HG02798 (cell line): ENCODE results near the gene ALOXE3.

Experiments used
- ATAC-seq: cut with Tn5 transposase; IDR thresholded peaks from one replicate; pipeline ENCODE4 v1.9.1; 2021; ENCODE audit warnings: mild to moderate bottlenecking; ENCODE audit not compliant: unreplicated experiment, poor library complexity

The ALOXE3 gene

DNA sequence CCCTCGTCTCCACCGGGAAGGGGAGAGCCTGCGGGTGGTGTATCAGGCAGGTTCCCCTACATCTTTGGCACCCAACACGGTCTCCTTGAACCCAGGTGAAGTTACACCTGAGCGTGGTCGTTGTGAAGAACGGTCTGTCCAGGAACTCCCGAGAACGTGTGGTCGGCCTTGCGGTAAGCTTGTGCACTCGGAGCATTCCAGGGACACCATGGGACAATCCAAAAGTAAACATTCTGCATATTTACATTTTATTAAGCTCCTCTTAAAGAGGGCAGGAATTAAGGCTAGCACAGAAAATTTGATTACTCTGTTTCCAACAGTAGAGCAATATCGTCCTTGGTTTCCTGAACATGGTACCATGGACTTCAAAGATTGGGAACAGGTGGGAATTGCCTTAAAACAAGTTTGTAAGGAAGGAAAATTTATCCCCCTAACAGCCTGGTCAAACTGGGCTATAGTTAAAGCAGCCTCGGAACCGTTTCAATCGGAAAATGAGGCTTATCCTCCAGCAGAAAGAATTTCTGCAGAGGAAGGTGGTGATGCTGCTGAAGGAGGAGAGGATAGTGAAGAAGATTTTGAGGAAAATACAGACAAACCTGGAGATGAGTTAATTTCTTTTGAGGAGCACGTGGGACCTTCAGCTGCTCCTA lies 61.2 kb downstream of the ALOXE3 start:
- no peak for ATAC-seq

DNA sequence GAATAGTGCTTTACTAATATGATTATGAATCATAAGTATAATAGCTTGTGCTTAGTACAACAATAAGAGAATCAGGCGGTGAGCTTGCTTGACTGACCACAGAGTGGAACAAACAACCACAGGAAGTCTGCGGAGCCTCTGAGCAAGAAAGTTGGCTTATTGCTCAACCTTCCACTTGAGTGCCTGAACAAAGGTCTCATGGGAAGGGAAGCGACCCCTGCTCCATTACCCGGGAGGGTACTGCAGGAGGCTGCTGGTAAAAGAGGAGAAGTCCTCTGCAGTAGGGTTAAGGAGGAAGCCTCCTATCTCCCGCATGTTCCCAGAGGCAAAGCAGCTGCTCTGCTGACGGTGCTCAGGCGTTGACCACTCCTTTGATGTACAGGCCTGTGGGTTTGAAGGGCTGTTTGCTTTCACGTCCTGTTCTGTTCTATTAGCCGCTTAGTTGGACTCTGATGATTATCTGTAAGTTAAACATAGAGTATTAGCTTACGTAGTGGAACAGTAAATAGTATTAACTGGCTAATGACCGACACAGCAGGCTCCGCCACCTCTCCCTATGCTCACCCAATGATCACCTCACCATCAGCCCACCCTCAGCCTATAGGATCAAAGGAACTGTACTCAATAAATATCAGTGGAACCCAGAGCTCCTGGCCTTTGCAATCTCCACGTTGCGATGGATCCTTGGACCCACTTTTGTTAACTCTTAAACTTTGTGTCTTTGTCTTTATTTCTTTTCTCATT lies 61.9 kb downstream of the ALOXE3 start:
- no peak for ATAC-seq

DNA sequence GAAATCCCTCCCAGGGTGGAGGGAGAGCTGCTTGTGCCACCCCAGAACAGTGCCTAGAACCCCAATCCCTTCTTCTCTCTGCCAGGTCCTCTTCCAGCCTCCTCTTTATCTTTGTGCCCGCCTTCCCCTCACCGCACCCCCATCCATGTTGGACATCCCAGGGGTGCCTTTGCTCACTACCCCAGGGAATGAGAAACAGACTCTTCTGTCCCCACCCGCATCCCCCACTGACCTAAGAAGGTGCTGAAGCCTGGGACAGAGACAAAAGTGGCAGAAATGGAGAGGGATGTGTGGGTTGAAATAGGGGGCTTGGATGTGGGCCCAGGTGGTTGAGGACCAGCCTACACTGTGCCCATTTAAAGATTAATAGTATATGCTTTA lies 62.5 kb downstream of the ALOXE3 start:
- ATAC-seq = no peak

DNA sequence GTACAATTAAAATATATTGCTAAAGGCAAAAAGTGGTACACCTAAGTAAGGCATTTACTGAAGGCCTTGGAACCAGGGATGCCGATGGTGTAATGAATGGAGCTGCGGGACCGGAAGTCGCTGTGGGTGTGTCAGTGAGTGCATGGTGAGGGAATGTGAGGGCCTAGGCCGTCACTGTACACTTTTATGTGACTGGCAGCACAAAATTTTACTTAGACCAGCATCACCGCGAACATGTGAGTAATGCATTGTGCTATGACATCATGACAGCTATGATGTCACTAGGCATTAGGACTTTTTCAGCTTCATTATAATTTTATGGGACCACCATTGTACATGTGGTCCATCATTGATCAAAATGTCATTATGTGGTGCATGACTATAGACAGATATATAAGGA lies 64.7 kb downstream of the ALOXE3 start:
- ATAC-seq = no peak

DNA sequence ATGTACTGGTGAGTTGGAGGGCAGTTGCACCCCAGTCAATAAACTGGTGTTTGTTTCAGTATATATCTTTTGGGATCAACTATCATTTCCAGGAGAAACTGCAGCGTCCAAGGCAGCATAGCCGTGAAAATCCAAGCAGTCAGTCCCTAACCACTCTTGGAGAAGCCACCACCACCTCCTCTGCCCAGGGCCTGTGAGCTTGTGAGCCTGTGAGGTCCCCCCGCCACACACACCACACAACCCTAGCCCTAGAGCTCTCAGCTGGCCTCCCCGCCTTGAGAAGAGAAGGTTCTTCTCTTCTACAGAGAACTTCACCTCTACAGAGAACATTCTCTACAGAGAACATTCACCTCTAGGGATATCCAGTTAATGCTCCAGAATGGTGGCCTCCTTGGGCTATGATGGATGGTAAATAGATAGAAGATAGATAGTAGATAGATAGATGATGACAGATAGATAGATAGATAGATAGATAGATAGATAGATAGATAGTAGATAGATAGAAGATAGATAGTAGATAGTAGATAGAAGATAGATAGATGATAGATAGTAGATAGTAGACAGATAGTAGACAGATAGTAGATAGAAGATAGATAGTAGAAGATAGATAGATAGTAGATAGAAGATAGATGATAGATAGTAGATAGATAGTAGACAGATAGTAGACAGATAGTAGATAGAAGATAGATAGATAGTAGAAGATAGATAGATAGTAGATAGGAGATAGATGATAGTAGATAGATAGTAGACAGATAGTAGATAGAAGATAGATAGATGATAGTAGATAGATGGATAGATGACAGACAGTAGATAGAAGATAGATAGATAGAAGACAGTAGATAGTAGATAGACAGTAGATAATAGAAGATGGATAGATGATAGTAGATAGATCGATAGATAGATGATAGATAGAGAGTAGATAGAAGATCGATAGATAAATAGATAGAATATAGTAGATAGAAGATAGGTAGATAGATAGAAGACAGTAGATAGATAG lies 65.8 kb downstream of the ALOXE3 start:
- no peak for ATAC-seq

DNA sequence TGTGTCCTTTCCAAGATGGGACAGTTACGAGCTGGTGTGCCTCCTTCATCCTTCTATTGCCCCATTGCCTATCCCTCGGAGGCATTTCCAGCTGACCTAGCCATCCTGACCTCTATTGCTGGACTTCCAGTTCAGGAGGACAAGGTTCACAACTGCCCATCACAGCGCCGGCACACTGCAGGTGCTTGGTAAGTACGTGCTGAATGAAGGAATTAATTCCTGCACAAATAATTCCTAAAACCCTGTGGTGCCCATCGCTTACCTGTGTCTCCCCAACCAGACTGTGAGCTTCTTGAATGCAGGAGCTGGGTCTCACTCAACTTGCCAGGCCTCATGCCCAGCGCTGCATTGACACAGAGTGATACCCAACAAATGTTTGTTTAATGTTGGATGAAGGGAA lies 66.5 kb downstream of the ALOXE3 start:
- ATAC-seq = no peak

DNA sequence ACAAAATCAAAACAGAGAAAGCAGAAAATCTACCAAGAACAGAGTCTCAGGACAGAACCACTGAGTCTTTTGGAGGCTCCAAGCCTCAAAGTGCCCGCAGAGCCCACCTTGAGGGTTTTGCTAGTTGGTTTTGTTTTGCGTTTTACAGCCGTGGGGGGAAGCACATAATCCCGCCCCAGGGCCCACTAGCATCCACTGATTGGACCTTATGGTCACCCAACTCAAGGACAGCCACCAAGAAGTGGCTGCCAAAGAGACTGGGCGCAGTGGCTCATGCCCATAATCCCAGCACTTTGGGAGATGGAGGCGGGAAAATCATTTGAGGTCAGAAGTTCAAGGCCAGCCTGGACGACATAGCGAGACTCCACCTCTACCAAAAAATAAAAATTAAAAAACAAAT lies 69.6 kb downstream of the ALOXE3 start:
- ATAC-seq = no peak

DNA sequence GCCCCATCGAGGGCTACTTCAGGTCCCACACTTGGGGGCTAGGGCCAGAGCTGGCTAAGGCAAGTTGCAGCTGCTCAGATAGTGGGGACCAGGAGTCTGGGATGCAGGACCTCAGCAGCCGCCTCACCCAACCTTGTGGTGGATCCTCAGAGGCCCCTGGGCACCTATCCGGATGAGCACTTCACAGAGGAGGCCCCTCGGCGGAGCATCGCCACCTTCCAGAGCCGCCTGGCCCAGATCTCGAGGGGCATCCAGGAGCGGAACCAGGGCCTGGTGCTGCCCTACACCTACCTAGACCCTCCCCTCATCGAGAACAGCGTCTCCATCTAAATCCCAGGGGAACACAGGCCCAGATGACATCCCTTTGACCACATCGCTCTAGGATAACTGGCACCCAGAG lies 70.1 kb downstream of the ALOXE3 start:
- ATAC-seq = no peak

DNA sequence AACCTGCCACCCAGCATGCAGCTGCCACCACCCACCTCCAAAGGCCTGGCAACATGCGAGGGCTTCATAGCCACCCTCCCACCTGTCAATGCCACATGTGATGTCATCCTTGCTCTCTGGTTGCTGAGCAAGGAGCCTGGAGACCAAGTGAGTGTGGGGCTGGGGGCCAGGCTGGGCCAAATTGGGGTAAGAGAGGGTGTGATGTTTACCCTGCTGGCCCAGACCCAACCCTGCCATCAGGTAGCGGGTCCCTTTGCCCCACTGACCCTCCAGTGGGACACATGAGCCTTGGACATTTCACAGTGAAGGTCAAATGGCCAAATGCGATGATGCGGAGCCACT lies 70.6 kb downstream of the ALOXE3 start:
- no peak for ATAC-seq

DNA sequence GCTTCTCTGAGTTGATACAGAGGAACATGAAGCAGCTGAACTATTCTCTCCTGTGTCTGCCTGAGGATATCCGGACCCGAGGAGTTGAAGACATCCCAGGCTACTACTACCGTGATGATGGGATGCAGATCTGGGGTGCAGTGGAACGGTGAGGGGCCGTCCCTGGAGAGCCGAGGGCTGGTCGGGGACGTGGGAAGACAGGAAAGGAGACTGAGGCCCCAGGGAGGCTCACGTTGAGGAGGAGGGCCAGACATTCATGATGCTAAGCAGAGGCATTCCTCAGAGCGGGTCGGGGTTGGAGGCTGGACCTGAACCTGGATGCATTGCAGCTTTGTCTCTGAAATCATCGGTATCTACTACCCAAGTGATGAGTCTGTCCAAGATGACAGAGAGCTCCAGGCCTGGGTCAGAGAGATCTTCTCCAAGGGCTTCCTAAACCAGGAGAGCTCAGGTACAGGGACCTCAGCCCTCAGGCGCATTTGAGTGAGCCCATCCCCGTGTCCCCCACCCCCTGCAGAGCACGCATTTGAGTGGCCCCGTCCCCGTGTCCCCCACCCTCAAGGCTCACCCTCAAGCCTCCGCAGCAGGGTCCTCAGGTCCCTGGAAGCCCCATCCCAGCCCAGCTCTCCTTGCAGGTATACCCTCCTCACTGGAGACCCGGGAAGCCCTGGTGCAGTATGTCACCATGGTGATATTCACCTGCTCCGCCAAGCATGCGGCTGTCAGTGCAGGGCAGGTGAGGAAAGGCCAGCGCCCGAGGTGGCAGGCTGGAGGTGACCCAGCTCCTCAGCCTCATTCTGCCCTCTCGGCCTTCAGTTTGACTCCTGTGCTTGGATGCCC lies 71.2 kb downstream of the ALOXE3 start:
- ATAC-seq = no peak

DNA sequence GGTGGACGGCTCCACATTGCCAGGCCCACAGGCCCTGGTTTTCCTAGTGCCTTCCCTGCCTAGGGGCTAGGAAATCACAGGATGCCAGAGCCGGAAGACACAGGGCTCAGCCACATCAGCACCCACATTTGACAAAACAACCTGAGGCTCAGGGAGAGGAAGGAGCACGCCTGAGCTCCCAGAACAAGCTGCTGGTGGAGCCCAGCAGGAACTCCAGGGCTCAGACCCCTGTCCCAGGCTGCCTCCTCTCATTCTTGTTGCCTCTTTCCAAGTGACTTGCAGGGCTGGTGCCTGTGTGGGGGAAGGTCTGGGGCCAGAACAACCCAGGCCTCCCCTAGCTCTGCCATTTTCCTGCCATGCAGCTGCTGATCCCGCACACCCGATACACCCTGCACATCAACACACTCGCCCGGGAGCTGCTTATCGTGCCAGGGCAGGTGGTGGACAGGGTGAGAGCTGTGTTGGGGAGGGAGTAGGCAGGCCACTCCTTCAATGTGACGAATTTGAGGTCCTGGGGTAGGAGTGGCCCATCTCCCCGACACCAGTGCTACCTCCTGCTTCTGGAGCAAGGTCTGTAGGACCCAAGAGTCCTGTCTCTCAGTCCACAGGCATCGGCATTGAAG lies 71.9 kb downstream of the ALOXE3 start:
- ATAC-seq = no peak
